Stimulated activated CD8-positive, alpha-beta memory T cell treated with anti-CD3 and anti-CD28 coated beads, Interleukin-12 subunit alpha, Interleukin-12 subunit beta, amount 100 ng/mL, for 24 hours (primary cell): Measurements from ENCODE around the gene TSPAN9.
A peak's percentile ranks its signal among the peaks of the same experiment; 100 is the strongest.

Source experiments
- DNase-seq: peaks from one replicate; pipeline ENCODE4 v3.0.0-alpha.2; 2020; ENCODE audit errors: extremely low read depth

TSPAN9 gene

DNA sequence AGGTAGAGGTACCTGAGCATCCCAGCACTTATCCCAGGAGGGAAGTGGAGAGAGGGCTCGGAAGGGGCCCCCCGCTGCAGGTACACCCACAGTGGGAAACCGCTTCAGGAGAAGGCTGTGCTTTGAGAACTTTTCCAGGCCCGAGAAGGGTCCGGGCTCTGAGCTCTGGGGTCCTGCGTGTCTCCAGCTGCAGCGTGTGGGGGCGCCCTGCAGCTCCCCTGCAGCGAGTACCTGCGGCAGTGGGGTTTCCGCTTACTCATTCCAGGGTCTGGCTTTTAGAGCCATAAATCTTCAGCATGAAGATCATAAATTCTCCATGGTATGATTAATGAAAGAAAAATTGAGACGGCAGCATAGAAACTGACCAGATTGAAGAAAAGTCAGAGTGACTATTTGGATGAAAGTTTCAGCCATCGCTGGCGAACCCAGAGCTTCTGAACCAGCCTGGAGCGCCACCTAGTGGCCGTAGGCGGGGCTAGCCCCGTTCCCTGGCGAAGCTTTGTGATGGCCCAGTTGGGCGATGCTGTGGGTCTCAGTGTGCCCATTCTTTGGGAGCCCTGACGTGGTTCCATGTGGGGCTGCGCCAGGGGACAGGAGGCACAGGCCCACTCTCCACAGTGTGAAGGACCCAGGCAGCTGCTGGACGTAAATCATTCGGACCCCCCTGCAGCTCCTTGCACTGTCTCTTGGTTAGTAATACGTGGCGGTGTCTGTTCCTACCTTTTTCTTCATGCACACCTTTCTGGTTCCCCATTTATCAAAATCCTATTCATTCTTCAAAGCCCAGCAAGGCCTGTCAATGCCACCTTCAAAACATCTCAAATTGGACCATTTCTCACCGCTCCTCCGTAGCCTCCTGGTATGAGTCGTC lies 198.2 kb downstream of the TSPAN9 start:
- peak; percentile 34 for DNase-seq

DNA sequence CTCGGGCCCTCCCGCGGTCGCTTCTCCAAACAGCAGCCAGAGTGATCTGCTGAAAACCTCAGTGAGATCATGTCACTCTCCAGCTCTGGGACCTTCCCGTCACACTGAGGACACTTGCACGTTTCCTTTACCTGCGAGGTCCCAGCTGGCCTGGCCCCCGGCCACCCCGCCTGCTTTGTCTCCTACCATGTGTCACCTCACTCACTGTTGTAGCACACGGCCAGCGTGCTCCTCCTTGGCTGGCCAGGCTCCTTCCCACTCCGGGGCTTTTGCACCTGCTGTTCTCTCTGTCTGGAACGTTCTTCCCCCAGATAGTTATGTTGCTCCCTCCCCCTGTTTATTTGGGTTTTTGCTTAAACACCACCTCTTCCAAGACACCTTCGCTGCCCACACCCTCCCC lies 199.0 kb downstream of the TSPAN9 start:
- no peak for DNase-seq

DNA sequence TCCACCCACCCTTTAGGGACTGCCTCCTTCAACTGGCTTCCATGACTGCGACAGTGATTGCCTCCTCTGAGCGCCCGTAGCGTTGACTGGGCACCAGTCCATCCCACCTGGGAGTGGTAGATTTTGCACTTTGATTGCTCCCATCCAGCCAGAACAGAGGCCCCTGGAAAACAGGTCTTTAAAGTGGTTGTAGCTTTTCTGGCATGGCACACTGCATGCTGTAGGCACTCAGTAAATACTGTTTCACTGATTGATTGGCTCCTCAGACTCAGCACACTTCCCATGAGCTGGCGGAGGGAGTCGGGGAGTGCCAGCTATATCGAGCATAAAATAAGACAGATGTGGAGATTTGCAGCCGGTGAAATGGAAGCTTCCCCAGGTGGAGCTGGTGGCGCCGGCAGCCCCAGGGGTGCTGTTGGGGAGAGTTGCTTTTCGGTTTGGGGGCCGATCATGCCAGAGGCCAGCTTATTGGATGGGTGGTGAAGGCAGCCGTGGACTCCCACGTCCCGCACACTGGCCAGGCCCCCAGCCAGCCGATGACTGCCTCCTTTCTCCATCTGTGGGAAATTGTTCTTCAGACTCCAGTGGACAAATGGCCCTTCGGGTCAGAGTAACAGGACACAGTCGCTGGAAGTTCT lies 200.2 kb downstream of the TSPAN9 start:
- no peak for DNase-seq

DNA sequence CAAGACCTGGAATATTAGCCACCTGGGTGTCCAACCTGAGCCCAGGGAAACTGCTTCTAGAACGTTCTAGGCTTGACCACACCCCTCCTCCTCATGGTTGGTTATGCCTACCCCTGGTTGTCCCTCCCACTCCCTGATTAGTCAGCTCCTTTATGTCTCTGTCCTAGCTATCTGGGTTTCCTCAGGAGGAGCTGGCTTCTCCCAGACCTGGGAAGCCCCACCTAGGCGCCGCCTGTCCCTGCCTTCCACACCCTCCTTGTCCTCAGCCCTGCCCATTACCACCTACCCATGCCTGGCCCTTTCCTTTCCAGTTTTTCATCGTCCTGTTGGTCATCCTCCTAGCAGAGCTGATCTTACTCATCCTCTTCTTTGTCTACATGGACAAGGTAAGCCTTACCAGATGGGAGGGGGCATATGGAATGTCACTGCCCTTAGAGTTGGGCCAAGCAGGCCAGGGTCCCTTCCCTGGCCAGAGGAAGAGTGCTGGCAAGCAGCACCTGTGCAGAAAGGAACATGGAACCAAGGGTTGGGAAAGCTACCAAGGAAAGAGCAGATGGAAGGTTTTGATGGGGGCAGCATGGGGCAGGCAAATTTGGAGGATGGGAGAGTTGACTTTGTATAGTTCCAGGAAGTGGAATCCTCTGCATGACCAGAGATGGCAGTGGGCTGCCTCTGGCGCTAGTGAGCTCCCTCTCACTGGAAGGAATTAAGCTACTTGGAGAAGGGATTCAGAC lies 201.7 kb downstream of the TSPAN9 start:
- DNase-seq = no peak

DNA sequence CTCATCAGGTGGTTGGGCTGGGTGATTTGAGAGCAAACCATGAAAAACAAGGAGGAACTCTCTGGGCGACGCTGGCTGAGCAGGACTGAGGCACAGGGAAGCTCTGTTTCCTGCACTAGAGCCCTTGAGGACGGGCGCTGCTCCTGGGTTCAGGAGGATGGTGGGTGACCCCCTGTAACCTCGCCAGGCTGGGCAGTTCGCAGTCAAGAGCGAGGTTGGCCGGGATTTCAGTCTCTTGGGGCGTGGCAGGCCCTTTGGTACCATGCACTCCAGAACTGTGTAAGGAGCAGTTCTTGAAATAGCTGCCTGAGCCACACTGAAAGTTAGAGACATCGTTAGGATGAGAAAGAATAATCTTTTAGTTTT lies 202.2 kb downstream of the TSPAN9 start:
- DNase-seq = no peak

DNA sequence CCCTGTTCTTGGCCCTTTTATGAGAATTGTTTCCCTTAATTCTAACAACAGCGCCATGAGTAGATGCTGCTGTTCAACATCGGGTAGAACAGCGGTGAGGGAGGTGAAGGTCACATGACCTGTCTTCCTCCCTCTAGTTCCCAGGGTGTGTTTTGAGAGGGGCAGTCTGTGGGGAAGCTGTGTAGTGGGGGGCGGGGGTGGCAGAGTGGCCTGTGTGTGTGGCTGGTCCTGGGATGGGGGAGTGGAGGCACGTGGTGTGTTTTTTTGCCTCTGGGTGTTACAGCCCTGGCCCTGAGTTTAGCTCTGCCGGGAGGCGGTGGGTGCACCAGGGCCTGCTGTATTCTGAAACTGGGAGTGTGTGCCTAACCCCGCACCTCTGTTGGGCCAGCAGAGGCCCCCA lies 202.7 kb downstream of the TSPAN9 start:
- DNase-seq = no peak

DNA sequence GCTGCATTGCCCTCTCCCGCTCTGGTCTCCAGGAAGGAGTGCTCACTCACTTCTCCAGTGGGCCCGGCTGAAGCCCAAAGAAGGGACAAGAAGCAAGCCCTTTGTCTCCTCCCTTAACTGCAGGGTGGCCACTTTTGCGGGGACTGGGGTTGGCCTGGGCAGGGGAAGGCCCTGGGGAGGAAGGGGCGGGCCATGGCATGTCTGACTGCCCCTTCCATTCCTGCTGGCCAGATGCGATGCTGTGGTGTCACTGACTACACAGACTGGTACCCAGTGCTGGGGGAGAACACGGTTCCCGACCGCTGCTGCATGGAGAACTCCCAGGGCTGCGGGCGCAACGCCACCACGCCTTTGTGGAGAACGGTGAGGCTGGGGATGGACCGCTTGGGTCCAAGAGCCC lies 203.8 kb downstream of the TSPAN9 start:
- DNase-seq = no peak

DNA sequence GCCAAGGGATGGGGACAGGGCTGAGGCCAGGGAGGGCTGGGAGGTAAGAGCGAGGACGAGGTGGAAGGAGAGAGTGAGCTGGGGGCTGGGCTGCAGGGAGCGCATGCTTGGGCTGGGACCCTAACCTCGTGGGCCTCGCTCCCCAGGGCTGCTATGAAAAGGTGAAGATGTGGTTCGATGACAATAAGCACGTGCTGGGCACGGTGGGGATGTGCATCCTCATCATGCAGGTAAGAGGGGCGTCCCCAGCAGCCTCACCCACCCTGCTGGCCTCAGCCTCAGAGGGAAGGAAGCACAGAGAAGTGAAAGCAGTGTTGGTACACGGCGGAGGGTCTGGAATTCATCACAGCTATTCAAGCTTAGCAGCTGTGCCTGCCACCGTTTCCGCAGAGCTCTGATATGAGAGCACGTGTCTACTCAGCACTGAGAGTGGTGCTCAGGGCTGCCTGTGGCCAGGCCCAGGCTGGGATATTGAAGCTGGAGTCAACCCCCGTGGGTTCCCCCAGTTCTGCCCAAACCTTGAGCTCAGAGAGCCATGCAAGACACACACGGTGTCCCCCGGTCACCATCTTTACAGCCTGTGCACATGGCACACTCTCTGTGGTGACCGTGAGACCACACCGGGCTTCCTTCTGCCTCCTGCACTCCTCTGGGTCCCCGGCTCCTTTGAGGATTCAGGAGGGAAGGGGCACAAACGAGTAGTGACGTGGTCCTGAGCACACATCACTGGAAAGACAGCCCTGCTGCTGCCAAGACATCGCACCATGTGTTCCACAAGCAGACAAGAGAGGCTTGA lies 204.6 kb downstream of the TSPAN9 start:
- no peak for DNase-seq

DNA sequence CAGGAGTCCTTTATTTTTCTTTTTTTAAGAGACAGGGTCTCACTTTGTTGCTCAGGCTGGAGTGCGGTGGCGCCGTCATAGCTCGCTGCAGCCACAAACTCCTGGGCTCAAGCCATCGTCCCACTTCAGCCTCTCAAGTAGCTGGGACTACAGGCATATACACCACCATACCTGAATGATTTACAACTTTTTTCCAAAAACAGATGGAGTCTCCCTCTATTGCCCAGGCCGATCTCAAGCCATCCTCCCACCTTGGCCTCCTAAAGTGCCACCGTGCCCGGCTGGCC lies 205.1 kb downstream of the TSPAN9 start:
- DNase-seq = no peak

DNA sequence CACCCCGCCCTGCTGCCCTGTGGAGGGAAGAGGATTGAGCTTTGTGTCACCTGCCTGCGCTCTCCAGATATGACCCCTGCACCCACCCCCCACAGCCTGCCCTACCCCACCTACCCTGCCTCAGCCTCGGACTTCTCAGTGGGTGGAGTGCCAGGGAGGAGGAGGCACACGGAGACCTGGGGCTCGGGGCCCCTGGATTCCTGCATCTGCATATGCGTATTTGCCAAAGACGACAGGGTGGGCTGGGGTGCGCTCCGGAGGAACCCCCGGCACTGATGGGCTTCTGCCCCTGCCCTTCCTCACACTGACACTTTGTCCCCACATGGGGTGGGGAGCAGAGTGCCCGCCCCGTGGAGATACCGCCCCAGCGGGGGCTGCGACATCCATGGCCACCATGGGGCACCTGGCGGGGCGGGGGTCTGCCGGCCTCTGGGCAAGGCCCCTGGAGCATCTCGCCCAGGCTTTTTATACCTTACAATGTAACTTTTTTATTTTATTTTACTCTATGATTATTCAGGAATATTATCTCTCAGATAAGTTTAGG lies 206.0 kb downstream of the TSPAN9 start:
- DNase-seq = no peak

DNA sequence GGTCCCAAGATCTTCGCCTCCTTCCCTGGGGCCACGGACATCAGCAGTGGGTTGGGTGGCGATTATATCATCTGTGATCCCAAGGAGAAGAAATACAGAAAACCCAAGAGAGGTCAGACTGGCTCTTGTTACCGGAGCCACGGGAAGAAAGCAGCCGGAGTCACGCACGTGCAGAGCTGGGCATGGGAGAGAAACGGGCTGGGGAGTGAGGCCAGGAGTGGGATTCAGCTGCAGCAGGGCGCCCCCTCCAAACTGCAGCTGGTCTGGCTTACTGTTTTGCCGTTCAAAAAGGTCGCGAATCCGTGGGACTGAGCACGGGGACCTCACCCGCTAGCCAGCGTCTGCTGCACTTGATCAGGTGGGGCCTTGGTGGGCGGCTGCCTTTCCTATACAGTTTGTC lies 207.2 kb downstream of the TSPAN9 start:
- DNase-seq = no peak

DNA sequence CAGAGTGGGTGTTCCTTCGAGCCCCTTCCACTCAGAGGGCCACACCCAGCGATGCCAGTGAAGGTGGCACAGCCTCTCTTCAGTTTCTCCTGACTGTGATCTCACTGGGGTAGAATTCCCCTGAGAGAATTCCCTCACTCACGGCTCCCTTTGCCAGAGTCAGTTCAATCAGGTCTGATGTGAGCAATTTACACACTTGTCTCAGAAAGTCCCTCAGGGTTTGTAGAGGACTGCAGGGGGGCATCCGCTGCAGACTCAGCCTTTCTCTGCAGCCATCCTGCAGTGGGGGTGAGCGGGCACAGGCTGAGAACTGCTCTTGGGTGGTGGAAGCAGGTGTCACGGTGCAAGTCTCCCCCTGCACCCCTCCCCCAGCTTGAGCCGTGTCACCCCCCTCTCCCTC lies 208.4 kb downstream of the TSPAN9 start:
- DNase-seq = no peak

DNA sequence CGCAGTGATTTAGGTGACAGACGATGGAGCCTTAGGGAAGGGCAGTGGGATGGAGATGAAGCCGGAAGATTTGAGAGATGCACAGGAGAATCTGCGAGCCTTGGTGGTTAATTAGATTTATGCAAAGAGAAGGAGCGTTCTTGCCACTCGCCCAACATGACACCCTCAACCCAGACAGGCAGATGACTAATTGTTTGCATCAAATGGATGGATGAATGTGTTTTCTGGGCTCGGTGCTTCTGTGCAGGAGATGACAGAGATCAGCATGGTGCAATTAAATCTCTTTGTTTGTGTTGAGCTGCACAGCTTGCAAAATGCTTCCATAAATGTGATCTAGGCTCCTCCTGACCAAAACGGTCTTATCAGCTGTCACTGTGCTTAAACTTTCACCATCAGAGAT lies 211.5 kb downstream of the TSPAN9 start:
- no peak for DNase-seq

DNA sequence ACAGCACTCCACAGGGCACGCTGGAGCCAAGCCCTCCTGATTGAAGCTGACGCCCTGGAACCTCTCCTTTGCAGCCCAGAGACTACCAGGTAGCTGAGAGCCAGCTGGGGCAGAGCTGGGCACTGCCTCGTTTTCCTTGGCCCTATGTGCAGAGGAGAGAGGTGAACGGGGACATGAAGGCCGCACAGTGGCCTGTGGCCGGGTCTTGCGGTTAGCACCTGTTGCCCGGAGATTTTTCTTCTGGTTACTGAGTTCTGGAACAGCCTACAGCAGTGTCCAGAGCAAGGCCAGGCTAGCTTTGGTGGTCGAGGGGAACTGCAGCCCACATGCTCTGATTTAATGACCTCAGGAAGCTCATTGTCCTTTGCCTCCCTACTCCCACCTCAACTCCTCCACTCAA lies 212.5 kb downstream of the TSPAN9 start:
- no peak for DNase-seq

DNA sequence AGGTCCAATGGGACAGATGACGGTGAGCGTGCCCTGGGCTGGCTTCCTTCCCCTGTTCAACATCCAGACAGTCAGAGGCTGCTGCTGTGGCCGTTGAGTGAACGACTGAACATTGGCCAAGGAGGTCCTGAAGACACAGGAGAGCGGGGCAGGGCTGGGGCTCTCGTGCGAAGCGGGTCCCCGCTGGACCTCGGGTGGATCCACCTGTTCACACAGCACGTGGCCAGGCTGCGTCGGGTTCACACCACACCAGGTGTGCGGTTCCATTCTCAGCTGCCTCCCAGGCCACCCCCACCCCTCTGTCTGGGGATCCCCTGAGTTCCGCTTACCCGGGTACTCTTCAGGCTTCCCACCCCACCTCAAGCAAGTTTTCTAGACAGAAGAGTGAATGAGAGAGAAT lies 214.8 kb downstream of the TSPAN9 start:
- no peak for DNase-seq

DNA sequence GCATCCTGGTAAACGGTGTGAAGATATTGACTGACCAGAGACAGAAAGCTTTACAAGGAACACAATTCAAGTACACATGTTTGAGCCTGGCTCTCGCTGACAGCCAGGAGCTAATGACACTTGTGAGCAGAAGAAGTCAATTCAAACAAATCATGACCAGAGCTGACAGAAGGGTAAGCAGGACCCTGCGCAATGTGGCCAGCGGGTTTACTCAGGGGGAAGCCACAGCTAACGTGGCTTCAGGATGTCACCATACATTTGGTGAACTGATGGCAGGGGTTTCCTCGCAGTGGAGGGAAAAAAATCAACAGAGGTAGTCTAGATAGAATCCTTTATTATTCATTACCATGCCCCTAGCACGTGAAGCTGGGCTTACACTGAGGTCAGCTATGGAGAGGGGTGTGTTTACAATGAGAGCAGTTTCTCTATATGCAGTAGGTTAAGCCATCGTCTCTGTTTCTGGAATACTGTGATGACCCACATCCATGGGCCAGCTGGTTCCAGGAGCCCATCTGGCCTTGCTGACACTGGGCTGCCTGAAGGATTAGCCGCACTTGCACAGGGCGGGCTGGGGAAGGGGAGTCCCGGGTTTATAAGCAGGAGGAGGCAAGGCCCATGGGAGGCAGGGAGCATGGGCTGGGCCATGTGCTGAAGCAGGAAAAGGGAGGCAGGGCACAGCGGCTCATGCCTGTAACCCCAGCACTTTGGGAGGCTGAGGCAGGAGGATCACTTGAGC lies 215.7 kb downstream of the TSPAN9 start:
- no peak for DNase-seq

DNA sequence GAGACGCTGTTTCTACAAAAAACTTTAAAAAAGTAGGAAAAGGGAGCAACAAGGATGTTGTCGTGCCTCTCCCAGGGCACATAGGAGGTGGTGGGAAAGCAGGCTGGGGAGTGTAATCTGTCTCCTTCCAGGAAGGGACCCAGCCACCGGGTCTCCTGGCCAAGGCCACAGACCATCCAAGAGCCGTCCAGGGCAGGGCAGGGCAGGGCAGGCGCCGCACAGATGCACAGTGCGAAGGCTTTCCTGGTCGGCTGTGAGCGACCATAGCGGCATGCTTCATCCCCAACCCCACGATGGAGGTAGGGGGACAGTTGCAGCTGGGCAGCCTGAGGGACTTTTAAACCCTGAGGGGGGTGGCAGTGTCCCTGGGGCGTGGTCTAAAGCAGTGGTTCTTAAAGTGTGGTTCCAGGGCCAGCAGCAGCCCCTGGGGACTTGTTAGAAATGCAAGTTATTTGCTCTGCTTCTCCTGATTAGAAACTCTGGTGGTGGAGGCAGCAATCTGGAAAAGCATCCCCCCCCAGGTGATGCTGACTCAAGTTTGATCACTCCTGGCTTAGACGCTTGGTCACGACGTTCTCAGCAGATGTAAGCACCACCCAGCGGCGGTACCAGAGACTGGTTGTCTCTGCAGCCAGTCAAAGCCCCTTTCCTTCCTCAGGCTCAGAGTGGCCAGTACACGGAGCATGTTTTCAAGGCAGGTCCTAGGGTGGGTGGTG lies 216.4 kb downstream of the TSPAN9 start:
- DNase-seq = no peak

DNA sequence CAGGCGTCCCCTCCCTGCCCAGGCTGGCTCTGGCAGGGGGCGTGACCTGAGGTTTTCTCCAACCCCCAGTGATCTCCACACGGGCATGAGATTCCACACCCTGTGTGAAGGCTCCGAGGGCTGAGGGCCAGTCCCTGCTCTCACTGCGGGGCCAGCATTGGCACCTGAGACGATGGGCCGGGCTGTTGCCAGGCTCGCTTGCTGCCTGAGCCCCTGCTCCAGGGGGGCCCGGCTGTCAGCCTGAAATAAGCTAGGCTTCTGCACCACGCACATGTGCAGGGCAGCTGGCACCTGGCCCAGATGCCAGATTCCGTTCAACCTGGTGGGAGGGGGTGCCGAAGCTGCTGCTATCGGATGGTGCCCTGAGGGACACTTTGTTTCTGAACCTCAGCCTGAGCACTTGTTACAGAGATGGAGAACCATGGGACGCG lies 217.3 kb downstream of the TSPAN9 start:
- DNase-seq = no peak

DNA sequence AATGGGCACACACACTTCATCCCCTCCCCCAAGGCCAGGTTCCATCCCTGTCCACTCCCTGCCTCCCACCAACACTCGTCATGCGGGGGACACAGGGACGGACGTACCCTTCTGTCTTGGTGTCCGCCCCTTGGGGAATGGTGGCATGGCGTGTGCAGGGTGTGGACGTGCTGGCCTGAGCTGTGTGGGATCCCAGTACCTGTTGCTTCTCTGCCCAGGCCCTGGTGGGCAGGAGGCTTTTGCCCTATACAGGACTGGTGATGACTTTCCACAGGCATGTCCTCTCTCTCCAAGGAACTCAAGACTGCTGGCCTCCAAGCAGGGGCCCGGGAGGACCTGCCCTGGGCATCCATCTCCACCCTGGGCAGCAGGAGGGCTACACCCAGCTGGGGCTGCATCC lies 218.0 kb downstream of the TSPAN9 start:
- DNase-seq = no peak

DNA sequence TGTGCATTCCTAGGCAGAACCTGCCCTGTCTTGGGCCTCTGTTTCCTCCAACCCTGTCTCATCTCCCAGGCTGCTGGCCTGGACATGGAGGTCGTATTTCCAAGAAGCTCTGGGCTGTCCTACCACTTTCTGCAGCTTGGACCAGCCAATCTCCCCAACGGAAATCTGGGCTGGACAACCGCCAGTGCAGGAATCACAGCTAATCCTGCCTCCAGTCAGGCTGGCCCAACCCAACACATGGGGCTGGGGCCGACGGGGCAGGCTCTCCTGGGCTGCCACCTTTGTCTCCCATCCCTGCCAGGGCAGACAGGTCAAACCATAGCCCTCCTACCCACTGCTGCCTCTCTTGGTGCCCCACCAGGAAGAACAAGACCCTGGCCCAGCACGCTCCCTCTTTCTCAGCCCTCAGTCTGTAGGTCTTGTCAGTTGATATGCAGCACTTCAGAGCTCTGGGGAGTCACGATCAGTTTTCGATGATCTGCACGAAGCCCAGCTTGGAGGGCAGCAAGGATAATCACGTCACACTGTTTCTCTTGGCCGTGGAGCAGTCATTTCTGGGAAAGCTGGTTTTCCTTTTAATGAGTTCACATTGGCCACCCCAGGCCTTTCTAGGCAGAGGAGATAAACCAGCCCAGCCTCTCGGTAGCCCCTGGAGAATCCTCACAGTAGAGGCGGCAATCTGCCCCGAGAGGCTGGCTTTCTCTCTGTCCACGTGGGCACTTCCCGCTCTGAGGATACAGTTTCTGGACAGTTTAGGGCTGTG lies 218.6 kb downstream of the TSPAN9 start:
- no peak for DNase-seq
